Measurements from ENCODE around the gene EGLN1.

EGLN1 gene

GRCh38 chr1:231347961-231348360 lies 74.1 kb downstream of the EGLN1 start:
- Mint-ChIP-seq H3K4me1 (no peaks in the 10 kb centered on the region), H3K27ac (no peak overlapping the region), H3K27me3 (ENCODE audit: low read depth, poor library complexity) (peaks cover 2% of the 10 kb centered on the region), H3K4me3 (no peak overlapping the region), H3K9me3 (no peaks in the 10 kb centered on the region), H3K36me3 (ENCODE audit: low read depth) (peaks cover 49% of the 10 kb centered on the region)
- no peak for DNase-seq
- TF ChIP-seq CTCF (IDR thresholded peaks at IDR 0.05) = no peak

DNA sequence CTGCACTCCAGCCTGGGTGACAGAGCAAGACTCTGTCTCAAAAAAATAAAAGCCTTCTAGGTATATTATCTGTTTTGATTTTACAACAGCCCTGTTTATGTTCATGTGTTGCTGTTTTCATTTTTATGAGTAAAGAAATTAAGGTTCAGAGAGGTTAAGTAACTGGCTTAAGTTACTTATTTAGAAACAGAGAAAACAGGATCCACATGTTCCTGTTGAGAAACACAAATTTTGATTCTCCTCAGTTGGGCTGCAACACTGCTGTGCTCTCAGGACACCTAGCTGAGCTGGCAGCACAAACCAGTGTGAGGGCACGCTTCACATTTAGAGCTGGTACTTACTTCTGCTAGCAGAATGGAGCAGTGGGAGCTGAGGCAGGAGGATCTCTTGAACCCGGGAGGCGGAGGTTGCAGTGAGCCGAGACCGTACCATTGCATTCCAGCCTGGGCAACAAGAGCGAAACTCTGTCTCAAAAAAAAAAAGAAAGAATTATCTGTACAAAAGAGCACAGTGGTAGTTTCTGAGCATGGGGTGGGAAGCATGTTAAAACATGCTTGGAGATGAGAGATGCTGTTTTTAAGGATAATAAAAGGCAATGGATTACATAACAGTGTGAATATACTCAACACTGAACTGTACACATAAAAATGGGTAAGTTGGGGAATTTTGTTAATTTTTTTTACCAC lies 81.6 kb downstream of the EGLN1 start:
- H3K4me1 Mint-ChIP-seq = peaks cover 32% of the 10 kb centered on the region
- H3K27me3 Mint-ChIP-seq (ENCODE audit: low read depth, poor library complexity) = peaks cover 5% of the 10 kb centered on the region
- H3K9me3 Mint-ChIP-seq = no peaks in the 10 kb centered on the region
- peaks cover 63% of the 10 kb centered on the region for H3K36me3 Mint-ChIP-seq (ENCODE audit: low read depth)
- no peak overlapping the region for H3K27ac Mint-ChIP-seq
- no peak for DNase-seq
- H3K4me3 Mint-ChIP-seq = no peak overlapping the region
- no peak for TF ChIP-seq CTCF (IDR thresholded peaks at IDR 0.05)

GRCh38 chr1:231338270-231339128 lies 83.6 kb downstream of the EGLN1 start, which contains the start of gene SPRTN:
SPRTN (plus strand) TSS chr1:231338293; CDS start chr1:231338384, 91 bp downstream.
- peaks cover 5% of the 10 kb centered on the region for H3K27me3 Mint-ChIP-seq (ENCODE audit: low read depth, poor library complexity)
- peak within 1 kb of the TSS; percentile 99 for H3K27ac Mint-ChIP-seq
- H3K4me3 Mint-ChIP-seq = peak within 1 kb of the TSS; percentile 98
- H3K36me3 Mint-ChIP-seq (ENCODE audit: low read depth) = peaks cover 49% of the 10 kb centered on the region
- TF ChIP-seq CTCF (IDR thresholded peaks at IDR 0.05) = no peak
- peaks cover 50% of the 10 kb centered on the region for H3K4me1 Mint-ChIP-seq
- DNase-seq = peak; percentile 91
- H3K9me3 Mint-ChIP-seq = no peaks in the 10 kb centered on the region

DNA sequence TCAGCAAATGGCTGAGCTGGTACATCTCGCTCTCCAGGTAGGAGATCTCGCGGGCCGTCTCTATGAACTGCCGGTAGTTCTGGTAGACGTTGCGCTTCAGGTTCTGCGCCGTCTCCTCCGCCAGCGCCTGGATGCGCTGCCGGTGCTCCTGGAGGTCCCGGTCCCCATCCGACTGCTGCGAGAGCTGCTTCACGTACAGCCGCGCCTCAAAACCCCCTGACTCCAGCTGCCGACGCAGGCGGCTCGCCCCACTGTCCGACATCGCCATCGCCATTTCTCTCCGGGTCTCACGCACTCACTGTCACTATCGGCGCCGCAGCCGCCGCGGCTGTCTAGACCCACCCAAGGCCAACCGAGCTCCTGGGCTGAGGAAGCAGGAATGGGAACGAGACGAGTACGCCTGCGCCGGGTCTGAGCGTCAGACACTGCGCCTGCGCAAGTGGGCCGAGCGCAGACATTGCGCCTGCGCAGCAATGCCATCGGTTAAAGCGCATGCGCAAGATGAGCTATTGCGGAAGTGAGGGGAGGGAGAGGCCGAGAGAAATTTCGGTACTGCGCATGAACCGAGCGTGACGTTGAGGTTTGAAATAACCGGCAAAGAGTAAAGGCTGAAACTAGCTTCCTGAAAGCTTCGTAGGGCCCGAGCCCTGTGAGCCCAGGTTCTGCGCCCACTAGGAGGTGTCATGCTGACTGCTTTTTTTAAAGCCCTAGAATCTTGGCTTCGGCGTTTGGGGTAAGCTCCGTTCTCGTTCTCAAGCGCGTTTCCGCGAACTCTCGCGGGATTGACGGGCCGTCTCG lies 84.4 kb downstream of the EGLN1 start, which contains the start of gene EXOC8:
EXOC8 (minus strand) TSS at position 381 of the 798 bp plus-strand sequence; CDS start at position 274, 107 bp downstream.
- Mint-ChIP-seq H3K36me3 (ENCODE audit: low read depth) (peaks cover 41% of the 10 kb centered on the region), H3K9me3 (no peaks in the 10 kb centered on the region), H3K4me3 (peak within 1 kb of the TSS; percentile 98), H3K27ac (peak within 1 kb of the TSS; percentile 99), H3K27me3 (ENCODE audit: low read depth, poor library complexity) (peaks cover 5% of the 10 kb centered on the region), H3K4me1 (peaks cover 58% of the 10 kb centered on the region)
- TF ChIP-seq CTCF (IDR thresholded peaks at IDR 0.05) = no peak
- peak; percentile 97 for DNase-seq

DNA sequence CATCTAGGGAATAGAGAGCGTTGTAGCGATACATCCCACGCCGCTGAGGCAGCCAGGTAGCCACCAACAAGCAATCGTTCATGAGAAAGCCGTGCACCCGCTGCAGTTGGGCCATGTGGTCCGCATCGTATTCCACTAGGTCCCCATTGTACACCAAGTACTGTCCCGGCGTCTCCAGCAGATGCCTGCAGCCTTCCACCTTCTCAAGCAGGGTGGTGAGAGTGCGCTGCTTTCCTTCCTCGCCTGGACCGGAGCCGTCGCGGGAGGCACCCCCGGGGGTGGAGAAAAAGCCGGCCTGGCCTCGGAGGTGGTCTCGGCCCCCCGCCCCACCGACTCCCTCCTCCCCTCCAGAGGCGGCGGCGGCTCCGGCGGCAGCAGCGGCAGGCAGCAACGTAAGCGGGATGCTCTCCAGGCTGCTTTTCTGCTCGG lies 85.0 kb downstream of the EGLN1 start:
- Mint-ChIP-seq H3K9me3 (no peaks in the 10 kb centered on the region), H3K27me3 (ENCODE audit: low read depth, poor library complexity) (peaks cover 5% of the 10 kb centered on the region), H3K36me3 (ENCODE audit: low read depth) (peaks cover 39% of the 10 kb centered on the region), H3K27ac (peak overlapping the region; percentile 59), H3K4me3 (peak overlapping the region; percentile 98), H3K4me1 (peaks cover 61% of the 10 kb centered on the region)
- peak; percentile 67 for DNase-seq
- TF ChIP-seq CTCF (IDR thresholded peaks at IDR 0.05) = no peak
